Thyroid gland (tissue), 4 donors: Measurements from ENCODE around the gene GALNT15.

ENCODE experiments used
- POLR2A ChIP-seq, 2 donors: fragments of 450-650 bp; IDR thresholded peaks; one replicate each; pipeline ENCODE4 v1.6.1; 2017; ENCODE audit warnings: antibody characterized with exemption in 2 of 2, mild to moderate bottlenecking in 2 of 2, moderate library complexity in 1 of 2
- TF ChIP-seq, protein P1 (sequence below), 6 experiments: fragments of 200-600 bp in 3 of 6; fragments of 450-650 bp in 3 of 6; sonication (generic) in 3 of 6; IDR thresholded peaks; one replicate each; pipeline ENCODE4 v1.5.1; 2016 to 2019; ENCODE audit warnings: antibody characterized with exemption in 6 of 6, mild to moderate bottlenecking in 2 of 6, inconsistent platforms in 1 of 6, moderate library complexity in 1 of 6

DNA sequence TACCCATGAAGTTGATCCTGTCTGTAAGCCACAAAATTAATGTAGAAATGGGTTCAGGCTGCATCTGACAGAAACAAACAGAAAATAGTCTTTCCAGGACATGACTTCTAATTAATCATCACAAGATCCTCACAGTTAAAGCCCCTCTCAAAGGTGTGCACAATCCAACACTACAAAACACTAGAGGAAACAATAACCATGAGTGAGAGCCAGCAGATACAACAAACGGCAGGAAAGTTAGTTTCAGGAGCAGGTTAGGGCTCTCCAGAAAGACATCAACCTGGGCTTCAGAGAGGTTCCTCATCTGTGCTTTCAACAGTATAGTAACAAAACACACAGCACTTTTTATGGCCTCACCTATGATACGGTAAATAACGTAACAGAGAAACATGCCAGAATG, 47.5 kb downstream of the GALNT15 start:
- TF ChIP-seq, protein P1, sequence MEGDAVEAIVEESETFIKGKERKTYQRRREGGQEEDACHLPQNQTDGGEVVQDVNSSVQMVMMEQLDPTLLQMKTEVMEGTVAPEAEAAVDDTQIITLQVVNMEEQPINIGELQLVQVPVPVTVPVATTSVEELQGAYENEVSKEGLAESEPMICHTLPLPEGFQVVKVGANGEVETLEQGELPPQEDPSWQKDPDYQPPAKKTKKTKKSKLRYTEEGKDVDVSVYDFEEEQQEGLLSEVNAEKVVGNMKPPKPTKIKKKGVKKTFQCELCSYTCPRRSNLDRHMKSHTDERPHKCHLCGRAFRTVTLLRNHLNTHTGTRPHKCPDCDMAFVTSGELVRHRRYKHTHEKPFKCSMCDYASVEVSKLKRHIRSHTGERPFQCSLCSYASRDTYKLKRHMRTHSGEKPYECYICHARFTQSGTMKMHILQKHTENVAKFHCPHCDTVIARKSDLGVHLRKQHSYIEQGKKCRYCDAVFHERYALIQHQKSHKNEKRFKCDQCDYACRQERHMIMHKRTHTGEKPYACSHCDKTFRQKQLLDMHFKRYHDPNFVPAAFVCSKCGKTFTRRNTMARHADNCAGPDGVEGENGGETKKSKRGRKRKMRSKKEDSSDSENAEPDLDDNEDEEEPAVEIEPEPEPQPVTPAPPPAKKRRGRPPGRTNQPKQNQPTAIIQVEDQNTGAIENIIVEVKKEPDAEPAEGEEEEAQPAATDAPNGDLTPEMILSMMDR (IDR thresholded peaks at IDR 0.05), result no peak
- no peak for TF ChIP-seq POLR2A (IDR thresholded peaks at IDR 0.05)
